ENCODE measurements around the gene HPCAL1. TPM values are rescaled to one million over a fixed set of nuclear protein-coding genes. Genes with fewer than 3 reads are reported as not detected.

Gene HPCAL1
- total and polyA plus RNA-seq, 2 experiments from 2014 or later = 8.3 to 25.4 TPM

DNA sequence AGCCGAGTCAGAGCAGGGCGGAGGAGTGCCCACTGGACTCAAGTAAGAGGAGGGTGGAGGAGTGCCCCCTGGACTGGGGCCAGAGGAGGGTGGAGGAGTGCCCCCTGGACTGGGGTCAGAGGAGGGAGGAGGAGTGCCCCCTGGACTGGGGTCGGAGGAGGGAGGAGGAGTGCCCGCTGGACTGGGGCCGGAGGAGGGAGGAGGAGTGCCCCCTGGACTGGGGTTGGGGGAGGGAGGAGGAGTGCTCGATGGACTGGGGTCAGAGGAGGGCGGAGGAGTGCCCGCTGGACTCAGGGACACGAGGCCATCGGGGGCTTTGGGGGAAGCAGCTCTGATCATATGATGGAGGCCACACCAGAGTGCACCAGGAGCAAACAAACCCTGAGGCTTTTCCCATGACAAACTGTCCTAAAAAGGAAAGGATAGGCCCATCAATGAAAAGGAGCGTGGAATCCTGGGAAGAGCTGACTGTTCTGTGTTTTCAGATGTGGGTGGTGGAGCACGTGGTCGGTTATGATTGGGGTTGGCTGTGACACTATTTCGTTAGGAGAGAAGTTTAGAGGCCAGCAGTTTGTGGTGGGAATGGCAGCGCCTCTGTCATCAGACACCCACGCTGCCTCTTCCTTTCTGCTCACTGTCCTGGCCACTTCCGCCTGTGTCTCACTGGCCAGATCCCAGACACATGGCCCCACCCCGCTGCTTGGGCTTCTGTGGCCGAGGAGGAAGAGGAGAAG is 24.5 kb upstream of the HPCAL1 start:
- Histone ChIP-seq H4K20me1 (replicated peaks; ENCODE audit: insufficient read depth) (no peaks in the 10 kb centered on the region), H2AFZ (no peak overlapping the region), H3K4me2 (no peak overlapping the region), H3K4me1 (ENCODE audit: insufficient read depth) (no peaks in the 10 kb centered on the region), H3K36me3 (ENCODE audit: insufficient read depth) (no peaks in the 10 kb centered on the region), H3K27me3 (ENCODE audit: insufficient read depth) (no peaks in the 10 kb centered on the region), H3F3A (replicated peaks; ENCODE audit: low read depth) (no peaks in the 10 kb centered on the region), H3K79me2 (replicated peaks; ENCODE audit: insufficient read depth) (no peaks in the 10 kb centered on the region), H3K4me3 (no peak overlapping the region), H3K27ac (ENCODE audit: low read depth) (no peak overlapping the region), H3K9me2 (ENCODE audit: insufficient read depth) (no peaks in the 10 kb centered on the region)
- TF ChIP-seq EZH2 (IDR thresholded peaks at IDR 0.05; ENCODE audit: low read depth, unreplicated experiment) (no peak), ZNF331 (CRISPR knock-in tag; IDR thresholded peaks at IDR 0.05; ENCODE audit: low read depth) (no peak), EZH2phosphoT487 (IDR thresholded peaks at IDR 0.05; ENCODE audit: unreplicated experiment) (no peak), JUNB (IDR thresholded peaks at IDR 0.05; ENCODE audit: unreplicated experiment) (no peak), STAT1 (IDR thresholded peaks at IDR 0.05; ENCODE audit: unreplicated experiment) (no peak), NANOG (IDR thresholded peaks at IDR 0.05; ENCODE audit: borderline replicate concordance) (no peak), POLR2AphosphoS5 (IDR thresholded peaks at IDR 0.05; ENCODE audit: low read depth) (no peak), REST (IDR thresholded peaks at IDR 0.05; ENCODE audit: unreplicated experiment) (no peak), ZNF114 (CRISPR knock-in tag; IDR thresholded peaks at IDR 0.05) (no peak)
- TF ChIP-seq, protein P1, sequence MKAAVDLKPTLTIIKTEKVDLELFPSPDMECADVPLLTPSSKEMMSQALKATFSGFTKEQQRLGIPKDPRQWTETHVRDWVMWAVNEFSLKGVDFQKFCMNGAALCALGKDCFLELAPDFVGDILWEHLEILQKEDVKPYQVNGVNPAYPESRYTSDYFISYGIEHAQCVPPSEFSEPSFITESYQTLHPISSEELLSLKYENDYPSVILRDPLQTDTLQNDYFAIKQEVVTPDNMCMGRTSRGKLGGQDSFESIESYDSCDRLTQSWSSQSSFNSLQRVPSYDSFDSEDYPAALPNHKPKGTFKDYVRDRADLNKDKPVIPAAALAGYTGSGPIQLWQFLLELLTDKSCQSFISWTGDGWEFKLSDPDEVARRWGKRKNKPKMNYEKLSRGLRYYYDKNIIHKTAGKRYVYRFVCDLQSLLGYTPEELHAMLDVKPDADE (IDR thresholded peaks at IDR 0.05) = no peak
- Mint-ChIP-seq H3K4me3 (no peak overlapping the region), H3K4me1 (no peaks in the 10 kb centered on the region), H3K36me3 (ENCODE audit: low read depth) (no peaks in the 10 kb centered on the region), H3K9me3 (no peaks in the 10 kb centered on the region), H3K27ac (no peak overlapping the region), H3K27me3 (ENCODE audit: insufficient read depth, low read depth, poor library complexity) (peaks cover 15% of the 10 kb centered on the region)
- no peak for ATAC-seq
- no peak for DNase-seq (ENCODE audit: low spot score)

GRCh38 chr2:10278763-10279471 is 23.8 kb upstream of the HPCAL1 start:
- H3K36me3 Mint-ChIP-seq (ENCODE audit: low read depth) = no peaks in the 10 kb centered on the region
- no peaks in the 10 kb centered on the region; the same call in 2 of the 3 replicates for H3K4me1 Mint-ChIP-seq
- no peaks in the 10 kb centered on the region for H3K79me2 ChIP-seq (replicated peaks; ENCODE audit: insufficient read depth)
- no peak for DNase-seq (ENCODE audit: low spot score)
- no peak overlapping the region for H3K4me3 Mint-ChIP-seq
- H3K27ac ChIP-seq (ENCODE audit: low read depth) = no peak overlapping the region
- no peak overlapping the region for H3K4me2 ChIP-seq
- H3K4me1 ChIP-seq (ENCODE audit: insufficient read depth) = no peaks in the 10 kb centered on the region
- no peaks in the 10 kb centered on the region for H3F3A ChIP-seq (replicated peaks; ENCODE audit: low read depth)
- no peak overlapping the region for H3K27ac Mint-ChIP-seq
- H3K9me2 ChIP-seq (ENCODE audit: insufficient read depth) = no peaks in the 10 kb centered on the region
- H4K20me1 ChIP-seq (replicated peaks; ENCODE audit: insufficient read depth) = no peaks in the 10 kb centered on the region
- no peaks in the 10 kb centered on the region for H3K9me3 Mint-ChIP-seq
- H3K36me3 ChIP-seq (ENCODE audit: insufficient read depth) = no peaks in the 10 kb centered on the region
- ATAC-seq = no peak
- peaks cover 18% of the 10 kb centered on the region for H3K27me3 Mint-ChIP-seq (ENCODE audit: insufficient read depth, low read depth, poor library complexity)
- H3K27me3 ChIP-seq (ENCODE audit: insufficient read depth) = no peaks in the 10 kb centered on the region
- H3K4me3 ChIP-seq = no peak overlapping the region
- H2AFZ ChIP-seq = no peak overlapping the region
- TF ChIP-seq, protein P2, sequence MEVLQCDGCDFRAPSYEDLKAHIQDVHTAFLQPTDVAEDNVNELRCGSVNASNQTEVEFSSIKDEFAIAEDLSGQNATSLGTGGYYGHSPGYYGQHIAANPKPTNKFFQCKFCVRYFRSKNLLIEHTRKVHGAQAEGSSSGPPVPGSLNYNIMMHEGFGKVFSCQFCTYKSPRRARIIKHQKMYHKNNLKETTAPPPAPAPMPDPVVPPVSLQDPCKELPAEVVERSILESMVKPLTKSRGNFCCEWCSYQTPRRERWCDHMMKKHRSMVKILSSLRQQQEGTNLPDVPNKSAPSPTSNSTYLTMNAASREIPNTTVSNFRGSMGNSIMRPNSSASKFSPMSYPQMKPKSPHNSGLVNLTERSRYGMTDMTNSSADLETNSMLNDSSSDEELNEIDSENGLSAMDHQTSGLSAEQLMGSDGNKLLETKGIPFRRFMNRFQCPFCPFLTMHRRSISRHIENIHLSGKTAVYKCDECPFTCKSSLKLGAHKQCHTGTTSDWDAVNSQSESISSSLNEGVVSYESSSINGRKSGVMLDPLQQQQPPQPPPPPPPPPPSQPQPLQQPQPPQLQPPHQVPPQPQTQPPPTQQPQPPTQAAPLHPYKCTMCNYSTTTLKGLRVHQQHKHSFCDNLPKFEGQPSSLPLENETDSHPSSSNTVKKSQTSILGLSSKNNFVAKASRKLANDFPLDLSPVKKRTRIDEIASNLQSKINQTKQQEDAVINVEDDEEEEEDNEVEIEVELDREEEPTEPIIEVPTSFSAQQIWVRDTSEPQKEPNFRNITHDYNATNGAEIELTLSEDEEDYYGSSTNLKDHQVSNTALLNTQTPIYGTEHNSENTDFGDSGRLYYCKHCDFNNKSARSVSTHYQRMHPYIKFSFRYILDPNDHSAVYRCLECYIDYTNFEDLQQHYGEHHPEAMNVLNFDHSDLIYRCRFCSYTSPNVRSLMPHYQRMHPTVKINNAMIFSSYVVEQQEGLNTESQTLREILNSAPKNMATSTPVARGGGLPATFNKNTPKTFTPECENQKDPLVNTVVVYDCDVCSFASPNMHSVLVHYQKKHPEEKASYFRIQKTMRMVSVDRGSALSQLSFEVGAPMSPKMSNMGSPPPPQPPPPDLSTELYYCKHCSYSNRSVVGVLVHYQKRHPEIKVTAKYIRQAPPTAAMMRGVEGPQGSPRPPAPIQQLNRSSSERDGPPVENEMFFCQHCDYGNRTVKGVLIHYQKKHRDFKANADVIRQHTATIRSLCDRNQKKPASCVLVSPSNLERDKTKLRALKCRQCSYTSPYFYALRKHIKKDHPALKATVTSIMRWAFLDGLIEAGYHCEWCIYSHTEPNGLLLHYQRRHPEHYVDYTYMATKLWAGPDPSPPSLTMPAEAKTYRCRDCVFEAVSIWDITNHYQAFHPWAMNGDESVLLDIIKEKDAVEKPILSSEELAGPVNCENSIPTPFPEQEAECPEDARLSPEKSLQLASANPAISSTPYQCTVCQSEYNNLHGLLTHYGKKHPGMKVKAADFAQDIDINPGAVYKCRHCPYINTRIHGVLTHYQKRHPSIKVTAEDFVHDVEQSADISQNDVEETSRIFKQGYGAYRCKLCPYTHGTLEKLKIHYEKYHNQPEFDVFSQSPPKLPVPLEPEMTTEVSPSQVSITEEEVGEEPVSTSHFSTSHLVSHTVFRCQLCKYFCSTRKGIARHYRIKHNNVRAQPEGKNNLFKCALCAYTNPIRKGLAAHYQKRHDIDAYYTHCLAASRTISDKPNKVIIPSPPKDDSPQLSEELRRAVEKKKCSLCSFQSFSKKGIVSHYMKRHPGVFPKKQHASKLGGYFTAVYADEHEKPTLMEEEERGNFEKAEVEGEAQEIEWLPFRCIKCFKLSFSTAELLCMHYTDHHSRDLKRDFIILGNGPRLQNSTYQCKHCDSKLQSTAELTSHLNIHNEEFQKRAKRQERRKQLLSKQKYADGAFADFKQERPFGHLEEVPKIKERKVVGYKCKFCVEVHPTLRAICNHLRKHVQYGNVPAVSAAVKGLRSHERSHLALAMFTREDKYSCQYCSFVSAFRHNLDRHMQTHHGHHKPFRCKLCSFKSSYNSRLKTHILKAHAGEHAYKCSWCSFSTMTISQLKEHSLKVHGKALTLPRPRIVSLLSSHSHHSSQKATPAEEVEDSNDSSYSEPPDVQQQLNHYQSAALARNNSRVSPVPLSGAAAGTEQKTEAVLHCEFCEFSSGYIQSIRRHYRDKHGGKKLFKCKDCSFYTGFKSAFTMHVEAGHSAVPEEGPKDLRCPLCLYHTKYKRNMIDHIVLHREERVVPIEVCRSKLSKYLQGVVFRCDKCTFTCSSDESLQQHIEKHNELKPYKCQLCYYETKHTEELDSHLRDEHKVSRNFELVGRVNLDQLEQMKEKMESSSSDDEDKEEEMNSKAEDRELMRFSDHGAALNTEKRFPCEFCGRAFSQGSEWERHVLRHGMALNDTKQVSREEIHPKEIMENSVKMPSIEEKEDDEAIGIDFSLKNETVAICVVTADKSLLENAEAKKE (CRISPR knock-in tag; IDR thresholded peaks at IDR 0.05) = no peak

All from GM23338 (cell line).